ENCODE results near the gene MGMT.

DNA sequence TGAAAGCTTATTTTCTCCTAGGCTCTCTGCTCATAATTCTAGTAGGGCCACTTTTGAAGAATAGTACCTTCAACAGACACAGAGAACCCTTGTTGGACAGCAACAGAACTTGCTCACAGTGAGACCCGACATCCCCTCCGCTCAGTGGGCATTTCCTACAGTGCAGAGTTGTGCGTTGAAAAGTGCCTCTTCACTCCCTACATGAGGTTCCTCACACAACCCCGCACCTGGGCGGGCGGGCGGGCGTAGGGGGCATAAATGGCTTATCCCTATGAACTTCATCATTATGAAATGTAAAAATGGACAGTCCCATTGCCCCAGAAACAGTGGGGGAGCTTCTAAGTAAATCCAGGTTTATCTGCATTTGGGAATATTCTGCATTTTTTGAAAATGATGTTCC lies 174.9 kb downstream of the MGMT start:
- TF ChIP-seq, protein P1, sequence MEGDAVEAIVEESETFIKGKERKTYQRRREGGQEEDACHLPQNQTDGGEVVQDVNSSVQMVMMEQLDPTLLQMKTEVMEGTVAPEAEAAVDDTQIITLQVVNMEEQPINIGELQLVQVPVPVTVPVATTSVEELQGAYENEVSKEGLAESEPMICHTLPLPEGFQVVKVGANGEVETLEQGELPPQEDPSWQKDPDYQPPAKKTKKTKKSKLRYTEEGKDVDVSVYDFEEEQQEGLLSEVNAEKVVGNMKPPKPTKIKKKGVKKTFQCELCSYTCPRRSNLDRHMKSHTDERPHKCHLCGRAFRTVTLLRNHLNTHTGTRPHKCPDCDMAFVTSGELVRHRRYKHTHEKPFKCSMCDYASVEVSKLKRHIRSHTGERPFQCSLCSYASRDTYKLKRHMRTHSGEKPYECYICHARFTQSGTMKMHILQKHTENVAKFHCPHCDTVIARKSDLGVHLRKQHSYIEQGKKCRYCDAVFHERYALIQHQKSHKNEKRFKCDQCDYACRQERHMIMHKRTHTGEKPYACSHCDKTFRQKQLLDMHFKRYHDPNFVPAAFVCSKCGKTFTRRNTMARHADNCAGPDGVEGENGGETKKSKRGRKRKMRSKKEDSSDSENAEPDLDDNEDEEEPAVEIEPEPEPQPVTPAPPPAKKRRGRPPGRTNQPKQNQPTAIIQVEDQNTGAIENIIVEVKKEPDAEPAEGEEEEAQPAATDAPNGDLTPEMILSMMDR (IDR thresholded peaks at IDR 0.05): no peak
- TF ChIP-seq POLR2A (IDR thresholded peaks at IDR 0.05): no peak
